Pulmonary artery endothelial cell (primary cell): ENCODE measurements around the gene GPR65. TPM values are rescaled to one million over a fixed set of nuclear protein-coding genes. Genes with fewer than 3 reads are reported as not detected.

Source experiments
- DNase-seq: peaks from one replicate; pipeline ENCODE4 v3.0.0-alpha.2; 2011; ENCODE audit warnings: low read depth, low spot score
- total RNA-seq: library from RNA; depleted of rRNA; stranded (reverse); fragments of >200 nt; gene quantifications from 2 replicates; pipeline ENCODE4 v1.2.3, GENCODE V29; 2014

The GPR65 gene
- total RNA-seq, 1 donor from 2014 or later, result 0.07 TPM

- no peak for DNase-seq
Measured at GRCh38 chr14:88037325-88037724, 32.4 kb downstream of the GPR65 start.

DNA sequence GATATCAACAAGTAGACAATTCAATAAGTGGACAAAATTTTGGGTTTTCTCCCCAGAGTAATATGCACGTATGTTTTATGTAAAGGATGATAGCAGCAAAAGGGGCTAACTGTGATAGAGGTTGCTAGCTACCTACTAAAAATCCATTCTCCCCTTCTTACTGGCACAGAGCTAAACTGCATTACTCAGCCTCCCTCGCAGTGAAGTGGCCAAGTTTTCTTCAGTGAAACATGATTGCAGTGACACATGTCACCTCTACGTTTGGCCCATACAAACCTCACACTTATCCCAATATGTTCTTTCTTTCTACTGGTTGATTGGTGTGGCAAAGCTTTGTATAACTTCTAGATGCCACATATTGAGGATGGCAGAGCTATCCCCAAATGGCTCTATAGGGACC is 34.3 kb downstream of the GPR65 start:
- no peak for DNase-seq

- no peak for DNase-seq
Measured at GRCh38 chr14:88040146-88040545, 35.2 kb downstream of the GPR65 start.

DNA sequence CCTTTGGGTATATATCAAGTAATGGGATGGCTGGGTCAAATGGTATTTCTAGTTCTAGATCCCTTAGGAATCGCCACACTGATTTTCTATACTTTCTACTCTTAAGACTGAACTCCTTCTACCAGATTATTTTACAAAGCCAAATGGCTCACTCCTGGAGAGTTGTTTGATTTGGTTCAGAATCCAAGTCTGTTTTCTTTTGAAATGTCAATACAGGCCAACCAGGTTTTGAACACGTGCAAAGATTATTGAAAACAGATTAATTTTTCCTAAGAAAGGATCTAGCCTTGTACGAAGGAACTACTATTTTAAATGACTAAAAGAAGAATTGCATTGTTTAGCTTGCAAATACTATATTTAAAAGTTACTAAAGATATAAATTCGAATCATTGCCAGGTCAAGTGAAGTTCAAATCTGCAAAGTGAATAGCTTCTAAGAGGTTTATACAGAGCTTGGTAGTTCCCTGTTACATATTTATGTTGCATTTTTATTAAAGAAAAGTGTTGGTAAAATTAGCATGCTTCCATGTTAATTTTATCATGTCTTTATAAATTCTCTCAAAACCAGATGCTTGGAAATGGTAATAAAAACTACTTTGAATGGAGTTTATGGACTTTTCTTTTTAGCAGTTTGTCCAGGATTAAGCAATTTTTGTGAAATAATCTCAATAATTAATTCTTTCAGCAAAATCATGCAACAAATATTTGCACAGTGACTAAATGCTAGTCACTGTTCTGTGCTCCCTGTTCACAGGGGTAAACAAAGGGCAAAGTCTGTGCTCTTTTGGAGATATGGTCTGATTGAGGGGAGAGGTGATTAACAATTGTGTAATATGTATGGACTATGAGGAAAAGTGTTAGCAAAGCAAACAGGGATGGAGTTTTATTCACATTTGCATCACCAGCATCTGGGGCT is 38.9 kb downstream of the GPR65 start:
- DNase-seq, result no peak

GRCh38 chr14:88044444-88044758 is 39.5 kb downstream of the GPR65 start:
- no peak for DNase-seq

DNA sequence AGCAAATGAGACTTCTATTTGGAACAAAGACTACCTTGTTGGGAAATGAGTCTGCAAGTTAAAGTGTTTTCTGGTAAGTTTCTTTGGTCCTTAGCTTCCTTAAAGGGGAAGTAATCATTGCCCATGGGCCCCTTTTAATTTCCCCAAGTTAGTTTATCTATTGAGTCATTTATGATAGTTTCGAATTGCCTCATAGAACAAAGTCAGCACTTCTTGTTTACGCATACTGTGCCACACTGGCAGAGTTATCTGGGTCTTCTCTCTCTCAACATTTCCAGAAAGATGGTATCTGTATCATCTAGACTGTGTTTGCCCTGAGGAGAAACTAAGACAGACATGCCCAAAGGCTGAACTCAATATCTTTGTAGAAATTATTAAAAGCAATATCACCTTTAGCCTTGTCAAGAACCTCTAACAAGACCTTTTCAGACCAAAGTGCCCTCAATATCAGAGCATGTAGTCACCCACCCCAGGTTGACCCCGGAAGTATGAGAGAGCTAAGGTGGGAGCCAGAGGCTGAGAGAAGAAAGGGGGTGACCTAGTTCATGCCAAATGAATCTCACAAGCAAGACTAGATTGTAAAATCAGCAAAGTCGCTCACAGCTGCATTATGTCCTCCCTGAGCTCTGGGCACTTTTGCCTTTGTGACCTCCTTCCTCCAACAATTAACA is 40.0 kb downstream of the GPR65 start:
- no peak for DNase-seq

DNA sequence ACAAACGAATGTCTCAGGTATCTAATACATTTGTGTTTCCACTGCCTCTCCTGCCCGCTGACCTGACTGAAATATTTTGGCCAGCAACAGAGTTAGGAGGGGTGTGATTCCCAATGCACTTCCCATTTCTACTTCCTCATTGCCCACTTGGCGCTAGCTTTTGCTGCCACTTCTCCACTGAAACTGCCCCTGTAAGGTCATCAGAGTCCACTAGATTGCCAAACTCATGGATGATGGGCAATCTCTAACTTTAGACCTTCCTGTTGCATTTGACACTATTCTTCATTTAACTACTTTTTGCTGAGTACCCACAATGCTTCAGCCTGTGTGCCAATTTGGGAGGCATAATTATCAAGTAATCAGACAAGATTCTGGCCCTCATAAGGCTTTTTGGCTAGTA is 40.8 kb downstream of the GPR65 start:
- DNase-seq, result no peak

DNA sequence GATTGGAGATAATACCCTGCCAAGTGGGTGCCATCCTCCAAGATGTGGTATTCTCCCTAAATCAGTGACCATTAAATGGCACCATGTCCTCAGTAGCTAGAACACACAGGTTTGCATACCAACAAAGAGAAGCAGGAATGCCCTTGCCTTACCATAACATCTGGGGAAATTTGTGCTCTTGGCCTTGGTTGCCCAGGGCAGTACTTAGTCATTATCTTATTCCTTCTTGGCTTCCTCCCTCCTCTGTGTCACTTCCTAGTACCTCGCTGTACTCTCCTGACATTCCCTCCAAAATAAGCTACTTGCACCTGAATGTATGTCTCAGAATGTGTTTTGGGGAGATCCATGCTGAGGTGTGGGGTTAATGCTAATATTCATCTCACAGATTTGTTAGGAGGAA is 43.4 kb downstream of the GPR65 start:
- DNase-seq, result no peak

GRCh38 chr14:88049266-88049665 is 44.3 kb downstream of the GPR65 start:
- no peak for DNase-seq

GRCh38 chr14:88049936-88050335 is 45.0 kb downstream of the GPR65 start:
- no peak for DNase-seq

GRCh38 chr14:88060576-88060975 is 55.6 kb downstream of the GPR65 start:
- no peak for DNase-seq

- DNase-seq, result no peak
Measured at GRCh38 chr14:88063811-88064210, 58.9 kb downstream of the GPR65 start.

Other genes with a start within 250 kb of the GPR65 start
- gene GALC, start 12.0 kb upstream of the GPR65 start, total RNA-seq, result 12.0 and 16.9 TPM in 2 replicates